IMR-90 (cell line): ENCODE results near the gene ZBTB1.
A peak's percentile ranks its signal among the peaks of the same experiment; 100 is the strongest.

ENCODE experiments used
- MAFK ChIP-seq: IDR thresholded peaks from 2 replicates; pipeline ENCODE4 v1.6.1; 2012; ENCODE audit warnings: low read depth, low read length, improper control_type of control experiment
- POLR2A ChIP-seq: IDR thresholded peaks from 2 replicates; pipeline ENCODE4 v1.6.1; 2012; ENCODE audit warnings: mild to moderate bottlenecking, low read depth, low read length
- RAD21 ChIP-seq: IDR thresholded peaks from 2 replicates; pipeline ENCODE4 v1.6.1; 2012; ENCODE audit warnings: low read length, improper control_type of control experiment
- RCOR1 ChIP-seq: IDR thresholded peaks from 2 replicates; pipeline ENCODE4 v1.6.1; 2012; ENCODE audit warnings: mild to moderate bottlenecking, low read length, improper control_type of control experiment; ENCODE audit not compliant: insufficient replicate concordance
- SMC3 ChIP-seq: fragments of 150-350 bp; IDR thresholded peaks from 2 replicates; pipeline ENCODE4 v1.6.1; 2016; ENCODE audit warnings: low read depth, mild to moderate bottlenecking, antibody characterized with exemption, low read length, moderate library complexity
- TF ChIP-seq, protein P1 (sequence below): conservative IDR thresholded peaks from 2 replicates; pipeline ENCODE4 v1.5.1; 2012; ENCODE audit warnings: mild to moderate bottlenecking, low read depth, low read length, improper control_type of control experiment
- TF ChIP-seq, protein P2 (sequence below): fragments of 150-350 bp; IDR thresholded peaks from 2 replicates; pipeline ENCODE4 v1.6.1; 2017; ENCODE audit warnings: mild to moderate bottlenecking, antibody characterized with exemption, low read length, low read depth

DNA sequence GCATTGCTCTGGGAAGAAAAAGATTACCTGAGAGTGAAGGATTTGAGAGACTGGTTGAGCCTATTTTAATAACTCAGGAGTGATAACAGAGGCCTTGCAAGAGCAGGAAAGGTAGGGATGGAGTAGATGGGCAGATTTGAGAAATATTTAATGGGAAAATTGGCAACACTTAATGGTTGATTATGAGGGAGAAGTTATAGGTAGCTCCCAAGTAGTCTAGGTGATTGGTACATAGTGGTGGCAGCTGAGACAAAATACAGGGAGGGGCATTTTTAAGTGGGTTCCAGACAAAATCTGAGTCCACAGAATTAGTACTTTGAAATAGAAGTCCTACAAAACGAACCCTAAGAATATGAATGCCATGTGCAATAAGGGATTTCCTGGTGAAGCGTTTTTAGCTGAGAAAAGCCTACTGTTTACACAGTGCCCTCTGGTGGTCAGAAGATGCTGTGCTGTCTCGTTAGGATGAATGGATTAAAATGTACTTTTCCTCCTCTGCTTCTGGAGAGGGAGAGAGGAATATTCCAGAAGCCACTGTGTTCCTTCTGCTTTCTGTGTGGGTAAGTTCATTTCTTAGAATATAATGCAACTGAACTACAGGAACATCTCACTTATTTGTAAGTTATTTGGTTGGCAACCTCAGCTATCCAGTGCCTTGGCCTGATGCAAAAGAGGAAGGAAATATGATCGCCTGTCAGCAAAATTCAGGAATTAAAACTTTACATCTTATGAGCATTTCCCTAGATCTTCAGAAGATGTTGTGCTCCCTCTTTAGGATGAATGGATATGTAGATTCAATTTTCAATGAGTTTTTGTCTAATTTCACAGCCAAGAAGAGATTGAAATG is 6.5 kb downstream of the ZBTB1 start:
- TF ChIP-seq, protein P1, sequence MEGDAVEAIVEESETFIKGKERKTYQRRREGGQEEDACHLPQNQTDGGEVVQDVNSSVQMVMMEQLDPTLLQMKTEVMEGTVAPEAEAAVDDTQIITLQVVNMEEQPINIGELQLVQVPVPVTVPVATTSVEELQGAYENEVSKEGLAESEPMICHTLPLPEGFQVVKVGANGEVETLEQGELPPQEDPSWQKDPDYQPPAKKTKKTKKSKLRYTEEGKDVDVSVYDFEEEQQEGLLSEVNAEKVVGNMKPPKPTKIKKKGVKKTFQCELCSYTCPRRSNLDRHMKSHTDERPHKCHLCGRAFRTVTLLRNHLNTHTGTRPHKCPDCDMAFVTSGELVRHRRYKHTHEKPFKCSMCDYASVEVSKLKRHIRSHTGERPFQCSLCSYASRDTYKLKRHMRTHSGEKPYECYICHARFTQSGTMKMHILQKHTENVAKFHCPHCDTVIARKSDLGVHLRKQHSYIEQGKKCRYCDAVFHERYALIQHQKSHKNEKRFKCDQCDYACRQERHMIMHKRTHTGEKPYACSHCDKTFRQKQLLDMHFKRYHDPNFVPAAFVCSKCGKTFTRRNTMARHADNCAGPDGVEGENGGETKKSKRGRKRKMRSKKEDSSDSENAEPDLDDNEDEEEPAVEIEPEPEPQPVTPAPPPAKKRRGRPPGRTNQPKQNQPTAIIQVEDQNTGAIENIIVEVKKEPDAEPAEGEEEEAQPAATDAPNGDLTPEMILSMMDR: peak; percentile 81
- TF ChIP-seq POLR2A: 0 out of 2 replicates have a peak, but pooled peaks have one; percentile 18
- TF ChIP-seq MAFK: no peak
- TF ChIP-seq RAD21: peak; percentile 56
- TF ChIP-seq RCOR1: no peak
- peak; percentile 58 for TF ChIP-seq SMC3
- TF ChIP-seq, protein P2, sequence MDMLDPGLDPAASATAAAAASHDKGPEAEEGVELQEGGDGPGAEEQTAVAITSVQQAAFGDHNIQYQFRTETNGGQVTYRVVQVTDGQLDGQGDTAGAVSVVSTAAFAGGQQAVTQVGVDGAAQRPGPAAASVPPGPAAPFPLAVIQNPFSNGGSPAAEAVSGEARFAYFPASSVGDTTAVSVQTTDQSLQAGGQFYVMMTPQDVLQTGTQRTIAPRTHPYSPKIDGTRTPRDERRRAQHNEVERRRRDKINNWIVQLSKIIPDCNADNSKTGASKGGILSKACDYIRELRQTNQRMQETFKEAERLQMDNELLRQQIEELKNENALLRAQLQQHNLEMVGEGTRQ: no peak
